ENCODE measurements around the gene TDRKH.

Gene TDRKH, protein sequence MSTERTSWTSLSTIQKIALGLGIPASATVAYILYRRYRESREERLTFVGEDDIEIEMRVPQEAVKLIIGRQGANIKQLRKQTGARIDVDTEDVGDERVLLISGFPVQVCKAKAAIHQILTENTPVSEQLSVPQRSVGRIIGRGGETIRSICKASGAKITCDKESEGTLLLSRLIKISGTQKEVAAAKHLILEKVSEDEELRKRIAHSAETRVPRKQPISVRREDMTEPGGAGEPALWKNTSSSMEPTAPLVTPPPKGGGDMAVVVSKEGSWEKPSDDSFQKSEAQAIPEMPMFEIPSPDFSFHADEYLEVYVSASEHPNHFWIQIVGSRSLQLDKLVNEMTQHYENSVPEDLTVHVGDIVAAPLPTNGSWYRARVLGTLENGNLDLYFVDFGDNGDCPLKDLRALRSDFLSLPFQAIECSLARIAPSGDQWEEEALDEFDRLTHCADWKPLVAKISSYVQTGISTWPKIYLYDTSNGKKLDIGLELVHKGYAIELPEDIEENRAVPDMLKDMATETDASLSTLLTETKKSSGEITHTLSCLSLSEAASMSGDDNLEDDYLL

DNA sequence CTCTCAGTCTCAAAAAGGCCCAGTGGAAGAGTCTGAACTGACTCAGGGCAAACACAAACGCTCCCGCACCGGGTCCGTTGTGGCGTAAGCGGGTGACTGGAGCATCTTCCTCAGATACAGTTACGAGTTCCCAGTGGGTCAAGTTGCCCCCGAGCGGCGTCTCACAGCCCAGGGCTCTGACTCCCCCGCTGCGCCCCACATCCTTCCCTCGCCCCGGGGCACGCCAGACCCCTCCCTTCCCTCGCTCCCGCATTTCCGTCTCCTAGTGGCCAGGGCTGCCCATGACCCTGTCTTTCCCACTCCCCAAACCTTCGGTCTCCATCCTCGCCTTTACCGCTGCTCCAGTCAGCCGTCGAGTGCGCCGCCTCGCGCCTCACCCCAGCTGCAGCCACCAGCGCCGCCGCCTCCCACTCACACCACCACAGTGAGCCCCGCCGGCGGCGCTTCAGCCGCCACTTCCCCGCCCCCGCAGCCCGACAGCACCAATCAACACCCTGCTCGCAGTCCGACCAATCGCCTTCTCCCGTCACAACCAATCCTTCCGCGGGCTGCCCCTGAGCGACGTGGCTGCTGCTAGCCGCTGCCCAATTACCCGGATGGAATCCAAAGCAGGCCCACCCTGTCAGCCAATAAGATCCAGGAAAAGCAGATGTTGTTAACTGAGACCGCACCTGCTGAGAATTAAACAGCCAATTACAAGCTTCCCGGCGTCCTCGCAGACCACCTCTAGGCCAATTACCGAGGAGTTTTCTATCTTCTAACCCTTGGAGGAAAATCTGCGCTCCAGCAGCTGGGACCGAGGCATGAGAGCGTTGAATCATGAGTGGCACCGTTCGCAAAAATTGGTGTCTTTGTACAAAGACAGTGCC, at the start of gene TDRKH:
TDRKH (minus strand) TSS at position 430 of the 869 bp plus-strand sequence. CDS start 7,478 bp downstream, outside the sequence.
- DNase-seq = peak; percentile 100

DNA sequence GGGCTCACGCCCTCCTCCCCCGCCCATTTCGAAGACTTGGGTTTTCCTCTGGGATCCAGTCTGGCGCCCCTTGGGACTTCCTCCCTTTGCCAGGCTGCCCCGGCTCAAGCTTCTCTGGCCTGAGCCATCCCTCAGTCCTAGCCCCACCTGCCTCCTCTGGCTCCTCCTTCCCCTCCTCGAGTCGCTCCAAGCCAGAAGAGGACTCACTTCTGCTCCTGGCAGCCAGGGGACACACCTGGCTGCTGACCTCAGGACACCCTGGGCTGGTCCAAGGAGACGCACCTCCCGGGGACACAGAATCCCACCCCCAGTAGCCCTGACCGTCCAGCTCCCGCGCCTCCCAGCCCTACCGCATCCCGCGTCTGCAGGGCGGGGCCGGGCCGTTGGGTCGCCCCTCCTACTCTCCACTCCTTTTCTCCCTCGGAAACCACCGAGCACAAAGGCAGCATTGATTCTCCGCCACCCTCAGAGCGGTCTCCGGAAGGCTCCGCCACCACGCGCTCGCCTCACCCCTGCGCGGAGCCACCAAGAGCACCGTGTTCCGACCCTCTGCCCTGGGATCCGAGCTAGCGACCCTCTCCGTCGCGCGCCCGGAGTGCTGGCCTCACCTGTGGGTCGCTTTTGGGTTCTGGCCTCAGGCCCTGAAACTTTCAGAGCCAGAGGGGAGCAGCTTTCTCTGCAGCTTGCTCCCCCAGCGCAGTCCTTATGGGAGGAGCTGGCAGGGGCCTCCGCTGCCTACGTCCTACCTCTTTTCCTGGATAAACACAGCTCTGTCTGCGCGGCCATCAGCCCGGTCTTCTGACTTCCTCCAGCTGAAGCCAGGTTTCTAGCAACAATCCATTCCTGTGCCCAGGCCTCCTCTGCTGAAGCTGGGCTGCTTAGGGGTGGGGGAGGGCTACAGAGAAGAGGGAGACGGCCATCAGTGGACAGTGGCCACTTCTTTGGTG, 49.4 kb upstream of the TDRKH start, which contains the start of gene C2CD4D:
C2CD4D (minus strand) TSS at position 364 of the 947 bp plus-strand sequence. CDS start 831 bp downstream, outside the sequence.
- DNase-seq = peak; percentile 87

DNA sequence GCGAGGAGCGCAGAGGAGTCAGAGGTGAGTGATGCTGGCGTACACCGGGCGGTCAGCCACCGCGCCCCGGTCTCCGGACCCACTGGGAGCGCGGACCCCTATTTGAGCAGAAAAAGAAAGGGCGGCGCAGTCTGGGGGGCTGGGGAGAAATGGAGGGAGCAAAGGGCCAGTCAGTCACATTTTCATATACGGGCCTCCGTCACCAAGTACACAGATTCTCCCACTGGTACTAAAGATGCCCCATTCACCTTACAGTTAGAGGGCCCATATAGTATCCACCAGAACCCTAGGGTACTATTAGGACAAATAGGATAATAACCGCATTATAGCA, 48.7 kb upstream of the TDRKH start:
- no peak for DNase-seq

DNA sequence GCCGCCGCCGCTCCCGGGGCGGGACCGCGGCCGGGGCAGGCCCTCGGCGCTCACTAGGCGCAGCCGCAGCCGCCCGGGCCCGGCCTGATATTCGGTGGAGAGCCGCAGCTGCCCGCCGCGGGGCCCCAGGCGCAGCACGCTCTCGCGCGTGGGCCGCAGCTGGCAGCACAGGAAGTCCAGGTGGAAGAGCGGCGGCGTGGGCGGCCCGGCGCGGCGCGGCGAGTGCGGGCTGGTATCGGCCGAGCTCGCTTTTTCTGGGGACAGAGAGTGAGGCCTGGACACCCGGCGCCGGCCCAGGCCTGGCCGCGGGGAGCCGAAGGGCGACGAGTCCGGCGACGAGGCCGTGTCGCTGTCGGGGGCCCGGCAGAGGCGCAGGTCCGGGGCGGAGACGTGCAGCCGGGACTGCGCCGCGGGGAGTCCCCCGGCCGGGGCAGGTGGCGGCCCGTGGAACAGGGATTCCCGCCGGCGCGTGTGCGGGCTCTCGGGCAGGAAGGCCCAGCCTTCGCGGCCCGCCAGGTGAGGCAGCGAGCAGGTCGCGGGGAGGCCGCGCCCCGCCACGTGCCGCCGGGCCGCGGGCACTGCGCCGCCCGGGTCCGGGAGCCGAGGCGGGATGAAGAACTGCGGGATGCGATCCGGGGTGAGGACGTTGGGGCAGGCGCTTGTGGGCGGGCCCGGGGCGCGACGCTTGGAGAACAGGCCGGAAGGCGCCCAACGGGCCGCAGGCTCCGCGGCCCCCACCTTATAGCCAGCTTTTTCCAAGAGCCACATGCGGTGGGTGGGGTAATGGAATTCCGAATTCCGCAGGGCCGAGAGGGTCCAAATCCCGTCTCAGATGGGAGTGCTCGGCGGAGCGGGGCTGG, 48.2 kb upstream of the TDRKH start:
- DNase-seq = no peak

DNA sequence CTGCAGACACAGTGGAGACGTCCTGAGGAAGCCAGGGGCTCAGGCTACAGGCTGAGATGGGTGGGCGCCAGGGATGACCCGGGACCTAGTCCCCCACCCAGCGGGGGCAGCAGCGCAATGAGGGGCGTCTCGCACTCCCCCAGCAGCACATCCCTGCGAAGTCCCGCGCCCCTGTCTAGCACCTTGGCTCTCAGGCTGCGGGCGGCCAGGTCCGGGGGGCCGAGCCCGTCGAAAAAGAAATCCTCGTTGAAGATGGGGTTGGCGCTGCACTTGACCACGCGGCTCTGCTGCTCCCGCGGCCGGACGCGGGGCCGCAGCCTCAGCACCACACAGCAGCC, 47.6 kb upstream of the TDRKH start:
- DNase-seq = no peak

DNA sequence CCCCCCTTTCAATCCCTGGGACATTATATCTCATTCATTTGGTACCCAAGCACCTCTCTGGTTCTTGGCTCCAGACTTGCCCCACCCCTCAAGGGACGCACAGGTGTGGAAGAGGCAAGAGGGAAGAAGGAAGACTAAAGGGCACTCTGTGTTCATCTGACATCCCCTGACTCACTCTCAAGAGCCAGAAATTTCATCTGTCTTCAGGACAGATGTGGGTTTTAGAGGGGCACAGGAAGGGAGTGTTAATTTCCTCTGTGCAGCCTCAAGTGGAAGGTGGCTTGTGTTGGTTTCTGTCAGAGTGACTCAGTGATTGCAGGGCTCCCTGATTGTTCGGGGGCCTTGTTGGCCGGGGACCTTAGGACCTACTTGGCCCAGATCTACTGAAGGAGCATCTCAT, 46.9 kb upstream of the TDRKH start:
- DNase-seq = peak; percentile 72

DNA sequence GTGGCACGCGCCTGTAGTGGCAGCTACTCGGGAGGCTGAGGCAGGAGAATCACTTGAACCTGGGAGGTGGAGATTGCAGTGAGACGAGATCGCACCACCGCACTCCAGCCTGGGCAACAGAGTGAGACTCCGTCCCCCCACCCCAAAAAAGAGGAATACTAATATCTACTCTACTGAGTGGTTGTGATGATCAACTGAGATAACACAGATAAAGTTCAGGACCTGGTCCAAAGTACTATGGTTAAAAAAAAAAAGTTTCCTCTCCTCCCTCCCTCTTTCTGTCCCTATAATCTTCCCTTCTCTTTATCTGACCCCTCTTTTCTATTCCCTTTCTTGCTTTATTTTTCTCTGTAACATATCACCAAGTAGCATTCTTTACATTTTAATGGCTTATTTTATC, 45.3 kb upstream of the TDRKH start:
- no peak for DNase-seq

DNA sequence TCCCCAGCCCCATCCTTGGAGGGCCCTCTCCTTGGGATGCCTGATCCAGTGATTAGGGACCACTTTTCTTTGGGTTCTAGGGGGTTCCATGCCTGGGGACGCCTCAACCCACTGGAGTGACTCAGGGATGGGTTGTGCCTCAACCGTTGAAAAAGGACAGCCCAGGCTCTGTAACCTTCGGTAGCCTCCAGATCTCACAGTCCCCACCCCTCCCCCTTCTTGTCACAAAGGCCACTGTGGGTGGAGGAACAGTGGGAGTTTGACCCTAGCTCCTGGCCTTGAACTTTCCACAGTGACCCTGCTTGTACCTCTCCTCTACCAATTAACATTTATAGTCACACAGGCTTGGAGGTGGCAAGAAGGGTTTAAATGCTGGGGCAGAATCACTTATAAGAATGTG, 43.9 kb upstream of the TDRKH start:
- DNase-seq = no peak

DNA sequence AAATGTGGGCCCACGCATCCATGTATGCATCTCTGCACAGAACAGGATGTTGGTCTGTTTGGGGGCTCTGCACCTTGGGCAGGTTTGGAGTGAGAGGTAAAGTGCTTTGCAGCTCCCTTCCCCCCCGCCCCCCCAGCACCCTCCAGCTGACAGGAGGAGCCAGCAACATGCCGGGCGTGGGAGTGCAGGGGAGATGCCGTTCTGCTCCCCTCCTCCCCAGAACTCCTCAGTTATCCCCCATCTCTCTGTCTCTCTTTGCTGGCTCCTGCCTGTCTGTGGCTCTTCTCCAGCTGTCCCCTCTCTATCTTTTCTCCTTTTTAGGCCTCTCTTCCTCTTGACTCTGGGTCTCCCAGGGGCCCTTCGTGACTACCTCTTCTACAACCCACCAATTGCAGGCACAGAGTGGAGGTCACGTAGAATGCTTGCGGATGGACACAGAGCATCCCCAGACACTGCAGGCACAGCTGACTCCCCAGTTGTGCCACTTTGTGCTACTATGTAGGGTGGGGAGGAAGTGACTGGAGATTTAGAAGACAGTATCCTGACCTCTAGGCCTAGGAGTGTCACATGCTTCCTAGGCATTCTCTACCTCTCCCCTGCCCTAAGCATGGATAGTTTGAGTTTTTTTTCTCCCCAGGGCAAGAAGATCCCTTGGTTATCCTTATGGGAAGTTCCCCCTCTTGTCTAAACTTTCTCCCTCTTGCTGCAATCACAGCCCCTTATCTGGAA, 43.0 kb upstream of the TDRKH start:
- DNase-seq = no peak

DNA sequence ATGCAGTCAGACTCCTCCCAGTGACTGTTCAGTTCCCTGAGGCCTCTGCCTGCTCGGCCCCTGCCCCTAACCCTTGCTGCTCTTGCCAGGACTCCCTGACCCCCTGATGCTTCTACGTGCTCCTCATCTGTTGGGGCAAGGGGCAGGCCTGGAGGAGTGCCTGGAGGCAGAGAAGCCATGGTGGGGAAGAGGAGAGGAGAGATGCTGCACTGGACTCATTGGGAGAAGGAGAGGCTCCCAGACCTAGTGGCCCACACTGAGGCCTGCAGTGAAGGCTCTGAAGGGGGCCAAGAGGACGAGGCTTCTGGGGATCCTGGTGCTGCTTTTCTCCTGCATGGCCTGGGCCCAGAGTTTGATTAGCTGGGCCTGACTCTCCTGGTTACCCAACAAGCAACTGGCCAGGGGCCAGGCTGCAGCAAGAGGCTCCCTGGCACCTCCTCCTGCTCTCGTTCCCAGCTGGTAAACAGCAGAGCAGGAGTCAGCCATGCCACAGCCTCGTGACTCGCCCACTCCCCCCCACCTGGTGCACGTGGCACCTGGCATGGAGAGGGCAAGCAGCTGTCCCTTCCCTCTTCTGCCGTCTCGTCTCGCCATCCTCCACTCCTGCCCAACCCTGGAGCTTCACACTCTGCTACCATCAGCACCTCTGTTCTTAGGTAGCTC, 42.1 kb upstream of the TDRKH start:
- DNase-seq = no peak

DNA sequence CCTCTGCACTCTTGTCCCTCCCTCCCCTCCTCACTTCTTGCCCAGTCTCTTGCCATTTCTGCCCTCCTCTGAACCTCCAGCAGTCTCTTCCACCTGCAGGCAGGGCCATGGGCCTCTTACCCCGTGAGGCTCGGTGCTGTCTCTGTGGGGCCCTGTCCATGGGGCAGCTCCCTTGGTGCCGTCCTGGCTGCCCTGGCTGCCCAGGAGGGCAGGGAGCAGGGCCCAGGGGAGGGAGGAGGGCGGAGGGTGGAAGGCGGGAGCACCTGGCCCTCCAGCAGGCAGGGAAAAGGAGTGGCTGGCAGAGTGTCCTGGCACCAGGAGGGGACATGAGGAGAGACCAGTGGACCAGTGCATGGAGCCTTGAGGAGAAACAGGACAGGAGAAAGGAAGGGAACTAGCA, 41.3 kb upstream of the TDRKH start, which contains the start of gene RORC:
RORC (minus strand) TSS at position 198 of the 400 bp plus-strand sequence; CDS start at position 160, 38 bp downstream.
- no peak for DNase-seq

DNA sequence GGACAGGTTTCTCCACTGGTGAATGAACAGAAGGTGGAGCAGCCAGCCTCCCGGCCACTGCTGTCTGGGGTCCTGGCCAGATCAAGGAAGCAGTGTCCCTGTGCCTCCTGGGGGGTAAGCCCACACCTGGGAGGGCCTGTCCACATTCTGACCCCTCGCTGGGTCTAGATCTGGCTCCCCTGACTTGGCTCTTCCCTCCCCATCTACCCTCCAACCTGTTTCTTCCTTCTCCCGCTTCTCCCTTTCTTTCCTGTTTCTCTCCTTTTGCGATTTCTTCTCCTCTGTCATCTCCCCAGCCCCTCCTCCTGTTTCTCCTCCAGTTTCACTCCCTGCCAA, 40.9 kb upstream of the TDRKH start:
- no peak for DNase-seq

DNA sequence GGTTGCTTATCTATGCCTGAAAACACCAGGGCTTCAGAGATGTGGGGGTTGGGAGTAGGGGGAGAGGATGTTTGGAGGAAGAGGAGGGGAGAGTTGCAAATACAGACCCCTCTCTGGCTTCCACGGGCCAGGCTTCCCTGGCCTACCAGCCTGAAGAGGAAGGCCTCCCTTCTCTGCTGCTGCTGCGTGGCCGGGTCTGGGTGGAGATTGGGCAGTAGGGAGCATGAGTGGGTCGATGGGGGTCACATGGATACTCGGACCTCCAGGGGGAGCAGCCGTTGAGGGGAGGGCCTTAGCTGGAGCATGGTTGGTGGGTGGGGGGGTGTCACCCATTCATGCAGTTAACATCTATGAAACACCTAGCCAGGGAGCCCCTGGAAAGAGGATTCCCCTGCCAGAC, 39.8 kb upstream of the TDRKH start:
- DNase-seq = no peak

DNA sequence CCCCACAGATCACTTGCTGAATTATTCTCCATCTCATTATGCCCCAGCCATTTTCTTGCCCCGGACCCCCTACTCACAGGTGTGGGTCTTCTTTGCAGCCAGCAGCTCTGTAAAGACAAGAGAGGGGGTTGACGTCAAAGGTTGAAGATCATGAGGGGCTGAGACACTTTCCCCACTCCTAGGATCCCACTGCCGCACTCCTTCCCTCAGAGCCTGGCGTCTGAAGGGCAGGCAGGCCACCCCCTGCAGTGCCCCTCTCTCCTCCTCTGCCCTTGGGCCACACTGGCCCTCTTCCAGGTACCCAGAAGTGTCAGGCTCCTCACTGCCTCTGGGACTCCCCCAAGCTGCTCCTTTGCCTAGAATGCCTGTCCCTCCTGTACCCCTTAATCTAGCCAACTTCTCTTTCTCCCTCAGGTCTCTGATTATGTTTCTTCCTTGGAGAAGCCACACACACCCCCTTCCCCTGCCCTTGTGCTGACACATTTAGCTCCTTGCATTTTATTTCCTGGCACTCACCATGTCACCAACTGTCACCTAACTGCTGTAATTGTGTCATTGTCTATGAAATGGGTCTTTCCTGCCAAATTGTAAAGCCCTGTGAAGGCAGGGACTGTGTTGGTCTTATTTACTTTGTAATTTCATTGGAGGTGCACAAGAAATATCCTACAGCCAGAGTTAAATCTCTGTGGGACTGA, 39.2 kb upstream of the TDRKH start:
- peak; percentile 78 for DNase-seq

DNA sequence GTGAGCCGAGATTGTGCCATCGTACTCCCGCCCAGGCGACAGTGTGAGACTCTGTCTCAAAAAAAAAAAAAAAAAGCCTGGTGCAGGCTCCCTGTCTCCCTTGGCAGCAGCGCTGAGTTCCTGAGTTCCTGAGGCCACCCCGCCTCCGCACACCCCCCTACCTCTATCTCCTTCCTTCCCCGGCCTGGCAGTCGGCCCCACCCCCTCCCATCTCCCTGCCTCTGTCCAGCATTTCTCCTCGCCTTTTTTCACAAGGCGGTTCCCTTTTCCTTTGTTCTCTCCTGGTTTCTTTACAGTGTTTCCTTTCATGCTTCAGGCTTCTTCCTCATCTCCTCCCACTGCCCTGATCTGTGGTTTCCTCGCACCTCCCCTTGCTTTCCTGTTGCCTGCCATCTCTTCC, 38.6 kb upstream of the TDRKH start:
- no peak for DNase-seq

DNA sequence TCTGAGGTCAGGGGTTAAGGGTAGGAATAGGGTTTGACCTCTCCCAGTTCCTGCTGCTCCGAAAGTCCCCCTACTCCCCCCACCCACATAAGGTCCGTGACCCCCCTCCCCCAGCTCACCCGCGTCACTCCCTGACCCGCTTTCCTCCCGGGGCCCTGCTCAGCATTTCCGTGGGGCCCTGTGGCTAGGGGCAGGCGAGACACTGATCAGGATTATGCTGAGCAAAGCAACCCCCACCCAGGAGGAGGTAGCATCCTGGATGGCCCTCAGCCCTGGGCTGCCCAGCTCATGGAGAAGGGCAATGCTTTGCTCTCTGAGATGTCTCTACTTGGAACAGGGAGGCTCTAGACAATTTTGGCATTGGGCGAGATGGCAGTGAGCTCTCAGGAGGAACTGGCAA, 37.6 kb upstream of the TDRKH start:
- DNase-seq = no peak

DNA sequence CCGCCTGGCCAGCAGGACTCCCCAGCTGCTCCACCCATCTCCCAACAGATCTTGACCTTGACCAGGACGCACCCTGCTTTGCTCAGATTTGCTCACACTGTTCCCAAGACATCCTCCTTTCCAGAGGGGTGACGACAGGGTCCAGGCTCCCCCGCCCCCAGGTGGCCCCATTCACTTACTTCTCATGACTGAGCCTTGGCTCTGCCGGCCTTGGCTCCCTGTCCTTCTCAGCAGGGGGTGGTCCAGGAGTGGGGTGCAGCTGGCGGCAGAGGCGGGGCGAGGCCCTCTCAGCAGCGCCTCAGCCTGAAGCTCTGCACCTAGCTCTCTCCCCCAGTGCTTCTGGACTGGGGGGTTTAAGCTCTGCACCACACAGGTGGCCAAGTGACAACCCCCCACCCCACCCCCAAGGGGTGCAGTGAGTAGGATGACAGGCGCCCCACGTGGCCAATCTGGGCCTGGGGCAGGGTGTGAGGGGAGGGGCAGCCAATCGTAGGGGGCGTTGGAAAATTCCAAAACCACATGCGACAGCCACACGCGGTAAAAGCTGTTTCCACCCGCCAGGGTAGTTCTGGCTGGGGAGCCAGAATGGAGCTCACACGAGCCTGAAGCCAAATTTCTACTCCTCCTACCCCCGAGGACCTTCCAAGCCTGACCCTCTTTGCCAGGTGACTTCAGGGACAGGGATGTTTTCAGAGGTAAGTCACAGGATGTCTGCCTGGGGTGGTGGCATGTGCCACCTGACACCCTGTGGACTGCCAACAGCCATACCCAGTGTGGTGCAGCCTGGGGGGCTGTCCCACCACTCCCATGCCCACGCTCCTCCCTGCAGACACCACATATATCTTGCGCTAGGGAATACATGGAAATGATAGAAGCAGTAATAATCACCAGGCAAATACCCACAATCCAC, 35.7 kb upstream of the TDRKH start:
- no peak for DNase-seq

DNA sequence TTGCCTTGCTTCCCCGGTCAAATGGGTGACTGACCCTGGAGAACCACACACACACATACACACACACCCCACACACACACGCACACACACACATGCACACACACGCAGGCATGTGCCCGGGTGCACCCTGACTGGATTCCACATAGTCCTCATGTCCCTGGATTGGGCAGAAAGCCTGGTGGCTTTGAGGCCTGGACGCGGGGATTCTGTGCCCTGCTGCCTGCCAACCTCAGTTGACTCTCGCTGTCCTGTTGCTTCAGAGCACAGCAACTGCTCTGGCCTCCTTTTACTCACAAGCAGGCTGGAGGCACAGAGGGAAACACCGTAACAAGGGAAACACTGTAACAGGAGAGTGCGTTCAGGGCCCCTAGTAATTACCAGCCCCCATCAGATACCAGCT, 34.9 kb upstream of the TDRKH start:
- no peak for DNase-seq

DNA sequence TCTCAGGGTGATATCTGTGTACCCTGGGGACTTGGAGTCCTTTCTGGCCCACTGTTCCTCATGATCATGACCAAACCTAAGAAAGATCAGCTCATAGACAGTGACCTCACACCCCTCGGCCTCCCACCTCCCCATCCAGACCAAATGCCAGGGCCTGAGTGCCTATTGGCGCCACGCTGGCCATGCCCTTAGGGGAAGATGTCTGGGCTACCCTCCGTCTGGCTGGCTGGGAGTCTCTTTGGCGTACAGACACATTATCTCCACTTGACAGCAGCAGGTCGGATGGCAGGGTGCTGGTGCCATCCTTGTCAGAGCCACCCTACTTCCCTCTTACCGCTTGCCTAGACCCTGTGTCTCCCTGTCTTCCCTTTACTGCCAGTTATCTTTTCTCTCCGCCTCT, 32.9 kb upstream of the TDRKH start:
- no peak for DNase-seq

Data from activated CD4-positive, alpha-beta T cell treated with anti-CD3 and anti-CD28 coated beads, Interleukin-2, amount 50 U/mL, for 16 hours (primary cell).